HL-60/S4 (cell line): ENCODE measurements around the gene TRAP1.

Source experiments
- in situ Hi-C: fragments of 300-500 bp; cut with MboI; formaldehyde crosslinking; loops from 2 replicates; pipeline ENCODE4 v1.14.3; 2022; ENCODE audit warnings: low sequenced_read_pairs

The TRAP1 gene

DNA sequence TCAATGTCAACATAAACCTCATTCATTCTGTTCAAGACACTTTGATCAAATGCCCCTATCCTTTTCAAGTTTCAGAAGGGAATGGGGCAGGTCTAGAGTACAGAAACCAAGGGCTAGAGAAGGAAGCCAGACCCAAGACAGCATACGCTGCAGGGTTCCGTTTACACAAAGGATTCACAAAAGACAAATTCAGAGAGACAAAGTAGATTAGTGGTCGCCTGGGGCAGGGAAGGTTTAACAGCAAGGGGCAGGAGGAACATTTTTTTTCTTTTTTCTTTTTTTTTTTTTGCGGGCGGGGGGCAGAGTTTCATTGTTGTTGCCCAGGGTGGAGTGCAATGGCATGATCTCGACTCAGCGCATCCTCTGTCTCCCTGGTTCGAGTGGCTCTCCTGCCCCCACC is 19.9 kb upstream of the TRAP1 start:
- in situ Hi-C loops = no loop called here

- in situ Hi-C loops = no loop called here
These were observed 18.8 kb upstream of the TRAP1 start for GRCh38 chr16:3736116-3736515.

DNA sequence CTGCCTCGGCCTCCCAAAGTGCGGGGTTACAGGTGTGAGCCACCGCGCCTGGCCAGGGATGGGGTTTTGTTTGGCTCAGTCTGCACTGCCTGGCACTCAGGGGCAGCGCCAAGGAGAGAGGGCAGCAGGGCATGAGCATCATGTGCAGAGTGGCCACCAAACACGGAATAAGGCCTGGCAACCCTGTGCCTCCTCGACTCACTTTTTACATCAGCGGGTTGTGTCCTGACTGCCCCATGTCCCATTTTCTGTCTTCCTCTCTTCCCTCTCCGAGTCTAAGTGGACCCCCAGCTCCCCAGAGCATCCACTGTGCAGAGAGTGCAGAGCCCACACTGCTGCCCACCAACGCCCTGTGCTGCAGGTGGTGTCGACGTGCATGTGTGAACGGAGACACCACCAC is 18.2 kb upstream of the TRAP1 start:
- in situ Hi-C loops = no loop called here

DNA sequence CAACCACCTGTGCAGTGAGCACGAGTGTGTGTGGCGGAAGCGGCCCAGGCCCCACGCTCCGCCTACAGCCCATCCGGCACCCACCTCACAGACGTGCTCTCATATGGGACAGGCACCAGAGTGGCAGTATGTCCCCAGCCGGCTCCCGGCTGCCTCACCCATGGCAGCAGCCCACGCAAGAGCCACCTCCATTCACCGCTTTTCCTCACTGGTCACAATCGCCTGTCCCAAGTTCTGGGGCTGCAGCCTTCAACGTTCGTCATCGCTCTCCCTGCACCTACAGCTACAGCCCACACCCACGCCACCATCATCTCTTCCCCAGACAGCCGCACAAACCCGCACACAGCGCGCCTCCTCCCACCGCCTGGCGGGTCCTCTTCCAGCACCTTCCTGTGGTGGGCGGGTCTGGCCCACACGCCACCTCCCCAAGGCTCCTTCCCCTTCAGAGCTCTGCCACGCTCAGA is 17.5 kb upstream of the TRAP1 start:
- in situ Hi-C loops = no loop called here

DNA sequence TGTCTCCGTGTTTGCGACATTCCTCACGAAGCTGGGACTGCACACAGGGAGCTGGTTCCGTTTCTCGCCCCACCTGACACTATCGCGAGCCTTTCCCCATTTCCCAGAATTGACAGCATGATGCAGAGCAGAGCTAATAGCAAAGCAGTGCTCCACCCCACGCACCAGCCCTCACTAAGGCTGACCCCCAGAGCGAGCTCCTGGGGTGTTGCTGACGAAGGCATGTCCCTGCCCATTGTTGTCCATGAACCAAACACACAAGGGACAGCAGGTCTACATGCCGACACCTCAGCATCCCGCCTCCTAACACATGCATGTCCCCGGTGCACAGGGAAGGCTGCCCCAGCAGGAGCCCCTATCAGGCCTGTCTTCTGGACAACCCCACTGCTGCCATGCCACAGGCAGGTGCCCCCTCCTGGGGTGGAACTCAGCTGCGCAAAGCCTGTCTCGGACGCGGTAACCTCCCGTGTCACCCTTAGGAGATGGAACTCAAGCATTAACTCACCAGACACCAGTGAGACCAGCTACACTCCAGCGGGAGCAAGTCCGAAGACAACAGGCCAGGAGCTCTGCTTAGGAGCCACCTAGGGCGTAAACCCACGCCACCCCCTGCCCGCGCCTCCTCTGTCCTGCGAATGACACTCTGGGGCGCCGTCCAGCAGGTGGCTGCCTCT is 16.9 kb upstream of the TRAP1 start:
- in situ Hi-C loops = no loop called here

DNA sequence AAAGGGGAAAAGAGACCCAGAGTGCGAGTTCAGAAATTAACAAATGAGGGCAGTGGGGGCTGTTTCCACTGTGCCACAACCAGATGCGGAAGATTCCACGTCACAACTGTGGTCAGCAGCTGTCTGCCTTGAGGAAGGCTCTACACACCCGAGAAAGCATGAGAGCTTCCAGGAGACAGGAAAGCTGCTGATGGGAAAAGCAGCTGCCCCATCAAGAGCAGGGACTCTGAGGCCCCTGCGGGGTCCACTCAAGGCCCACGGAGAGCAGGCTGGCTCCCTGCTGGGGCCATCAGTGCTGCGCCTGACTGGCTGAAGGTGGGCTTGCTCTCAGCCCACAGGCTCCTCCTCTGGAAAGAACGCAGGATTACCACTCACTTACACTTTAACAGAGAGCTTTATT is 14.8 kb upstream of the TRAP1 start:
- in situ Hi-C loops = no loop called here

DNA sequence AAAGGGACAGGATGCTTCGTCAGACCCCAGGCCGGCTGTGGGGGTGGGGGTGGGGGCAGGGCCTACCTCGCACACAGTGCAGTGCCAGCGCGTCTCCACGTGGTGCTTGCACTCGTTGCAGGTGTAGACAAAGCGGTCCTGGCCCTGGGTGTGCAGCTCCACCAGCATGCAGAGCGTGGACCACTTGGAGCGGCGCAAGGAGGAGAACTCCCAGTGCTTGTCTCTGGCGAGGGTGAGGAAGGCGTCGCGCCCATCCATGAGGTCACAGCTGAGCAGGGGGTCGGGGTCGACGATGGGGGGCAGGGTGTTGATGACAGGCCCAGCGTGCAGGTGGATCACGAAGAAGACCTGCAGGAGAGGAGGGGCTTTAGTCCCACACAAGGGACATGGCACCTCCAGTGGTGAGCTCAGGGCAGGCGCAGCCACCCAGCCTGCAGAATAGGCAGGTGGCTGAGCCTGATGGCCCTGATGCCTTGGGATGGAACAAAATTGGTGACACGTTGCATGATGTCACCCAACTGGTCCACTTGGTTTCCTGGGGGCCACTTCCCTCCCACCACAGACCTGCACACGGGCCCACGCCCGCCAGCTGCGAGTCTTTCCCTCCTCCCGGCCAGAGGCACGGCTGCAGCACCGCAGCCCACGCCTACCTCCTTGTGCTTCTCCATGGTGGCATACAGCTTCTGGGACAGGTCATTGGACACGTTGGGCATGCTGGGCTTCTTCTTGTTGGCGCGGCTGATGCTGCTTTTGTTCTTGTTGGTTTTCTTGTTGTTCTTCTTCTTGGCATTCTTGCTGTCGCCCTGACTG is 14.0 kb upstream of the TRAP1 start:
- in situ Hi-C loops = no loop called here

GRCh38 chr16:3730161-3731125 is 13.1 kb upstream of the TRAP1 start:
- in situ Hi-C loops = no loop called here

DNA sequence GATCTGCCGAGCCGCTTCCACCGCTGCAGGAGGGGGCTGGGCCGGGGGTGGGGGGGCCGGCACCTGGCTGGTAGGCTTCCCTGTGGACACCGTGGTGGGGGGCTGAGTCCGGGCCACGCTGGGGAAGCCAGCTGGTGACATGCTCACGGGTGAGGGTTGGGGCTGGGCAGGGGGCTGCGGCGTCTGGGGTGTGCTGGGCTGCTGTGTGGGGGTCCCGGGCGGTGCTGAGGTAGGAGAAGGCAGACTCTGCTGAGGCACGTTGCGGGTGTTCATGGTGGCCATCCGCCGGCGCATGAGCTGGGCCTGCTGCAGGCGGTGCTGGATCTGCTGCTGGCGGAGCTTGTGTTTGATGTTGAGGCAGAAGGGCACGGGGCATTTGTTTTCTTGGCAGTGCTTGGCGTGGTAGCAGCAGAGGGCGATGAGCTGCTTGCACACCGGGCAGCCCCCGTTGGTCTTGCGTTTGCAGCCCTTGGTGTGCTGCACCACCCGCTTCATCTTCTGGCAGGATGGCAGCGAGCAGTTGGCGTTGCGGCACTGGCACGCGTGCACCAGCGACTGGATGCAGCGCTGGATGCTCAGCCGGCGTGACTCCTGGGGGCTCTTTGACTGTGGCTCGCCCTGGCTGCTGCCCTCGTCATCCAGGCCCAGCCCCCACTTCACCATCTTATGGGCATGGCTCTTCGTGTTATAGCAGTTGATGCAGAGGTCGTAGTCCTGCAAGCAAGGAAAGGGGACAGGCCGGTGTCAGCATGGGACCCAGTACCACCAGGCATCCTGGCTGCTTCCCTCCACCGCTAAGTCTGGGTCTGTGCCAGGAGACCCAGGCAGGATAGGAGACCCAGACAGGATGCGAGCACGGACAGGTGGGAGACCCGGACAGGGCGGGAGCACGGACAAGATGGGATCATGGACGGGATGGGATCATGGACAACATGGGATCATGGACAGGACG is 12.1 kb upstream of the TRAP1 start:
- in situ Hi-C loops = no loop called here

- in situ Hi-C loops = no loop called here
These were observed 11.3 kb upstream of the TRAP1 start for GRCh38 chr16:3728424-3729160.

GRCh38 chr16:3727806-3728381 is 10.6 kb upstream of the TRAP1 start:
- in situ Hi-C loops = no loop called here

- in situ Hi-C loops = no loop called here
These were observed 8.8 kb upstream of the TRAP1 start for GRCh38 chr16:3726021-3726687.

- in situ Hi-C loops = no loop called here
These were observed 8.0 kb upstream of the TRAP1 start for GRCh38 chr16:3725276-3725675.

GRCh38 chr16:3722508-3722907 is 5.2 kb upstream of the TRAP1 start:
- in situ Hi-C loops = no loop called here

DNA sequence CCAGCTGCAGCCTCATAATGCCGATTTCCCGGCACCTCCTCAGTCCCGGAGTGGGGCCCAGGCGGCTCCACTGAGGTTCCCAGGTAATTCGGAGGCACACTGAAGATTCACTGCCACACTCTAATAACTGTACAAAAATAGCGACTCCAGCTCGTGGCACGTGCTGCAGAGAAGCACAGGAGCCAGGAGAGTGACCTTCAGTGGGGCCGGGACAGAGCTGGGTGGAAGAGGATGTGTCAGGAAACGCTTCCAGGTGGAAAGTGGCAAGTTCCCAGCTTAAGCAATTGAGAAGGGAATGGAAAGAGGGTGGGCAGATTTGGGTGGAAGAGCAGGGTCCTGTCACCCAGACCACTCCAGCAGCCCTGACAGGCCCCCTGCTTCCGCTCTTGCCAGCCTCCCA is 3.1 kb upstream of the TRAP1 start:
- in situ Hi-C loops = no loop called here

DNA sequence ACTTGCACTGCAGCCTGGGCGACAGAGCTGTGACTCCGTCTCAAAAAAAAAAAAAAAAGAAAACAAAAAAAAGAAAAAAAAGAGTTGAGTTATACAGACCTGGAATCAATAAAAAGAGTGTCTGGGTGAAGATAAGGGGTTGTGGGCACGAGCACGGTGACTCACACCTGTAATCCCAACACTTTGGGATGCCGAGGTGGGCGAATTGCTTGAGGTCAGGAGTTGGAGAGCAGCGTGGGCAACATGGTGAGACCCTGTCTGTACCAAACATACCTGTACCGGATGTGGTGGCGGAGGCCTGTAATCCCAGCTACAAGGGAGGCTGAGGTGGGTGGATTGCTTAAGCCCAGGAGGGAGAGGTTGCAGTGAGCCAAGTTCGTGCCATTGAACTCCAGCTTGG is 1.3 kb upstream of the TRAP1 start:
- in situ Hi-C loops = no loop called here

DNA sequence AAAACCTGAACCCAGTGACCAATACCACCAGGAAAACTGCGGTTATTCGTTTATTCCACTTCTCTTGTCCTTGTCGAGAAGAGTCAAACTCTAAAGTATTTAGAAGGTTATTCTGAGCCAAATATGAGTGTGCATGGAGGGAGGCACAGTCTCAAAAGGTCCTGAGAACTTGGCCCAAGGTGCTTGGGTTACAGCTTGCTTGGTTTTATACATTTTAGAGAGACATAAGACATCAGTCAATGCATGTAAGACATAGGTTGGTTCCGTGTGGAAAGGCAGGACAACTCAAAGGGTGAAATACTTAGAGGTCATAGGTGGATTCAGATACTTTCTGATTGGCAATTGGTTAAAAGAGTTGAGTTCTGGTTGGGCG is 681 bp upstream of the TRAP1 start:
- in situ Hi-C loops = no loop called here

DNA sequence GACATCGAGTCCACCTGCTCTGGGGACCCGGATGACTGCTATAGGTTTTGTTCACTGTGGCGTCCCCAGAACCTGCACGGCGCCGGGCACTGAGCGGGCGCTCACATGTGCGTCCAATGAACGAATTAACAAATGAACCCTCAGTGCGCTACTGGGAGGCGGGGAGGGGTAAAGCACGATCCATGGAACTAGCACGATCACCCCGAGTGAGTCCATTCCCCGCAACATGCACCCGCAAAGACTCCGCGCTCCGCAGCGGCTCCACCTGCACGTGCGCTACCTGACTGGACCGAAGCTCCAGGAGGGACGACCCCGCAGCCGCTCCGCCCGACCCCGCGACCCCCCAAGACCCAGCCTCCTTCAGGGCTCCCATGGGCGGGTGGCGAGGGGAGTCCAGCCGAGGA is 491 bp downstream of the TRAP1 start:
- in situ Hi-C loops = no loop called here

DNA sequence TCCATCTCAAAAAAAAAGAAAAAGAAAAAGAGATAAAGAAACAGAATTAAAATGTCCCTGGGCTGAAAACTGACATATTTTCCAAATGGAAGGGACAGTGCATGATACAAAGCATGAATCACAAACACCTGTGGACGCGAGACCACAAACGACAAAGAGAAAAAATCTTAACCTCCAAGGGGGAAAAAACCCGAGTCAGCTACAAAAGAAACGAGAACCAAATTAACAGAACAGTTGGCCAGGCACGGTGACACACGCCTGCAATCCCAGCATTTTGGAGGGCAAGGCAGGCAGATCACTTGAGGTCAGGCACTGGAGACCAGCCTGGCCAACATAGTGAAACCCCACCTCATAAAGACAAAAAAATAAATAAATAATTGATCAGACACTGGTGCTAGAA is 1.9 kb downstream of the TRAP1 start:
- in situ Hi-C loops = no loop called here
